ENCODE results near the gene C6orf62.

DNA sequence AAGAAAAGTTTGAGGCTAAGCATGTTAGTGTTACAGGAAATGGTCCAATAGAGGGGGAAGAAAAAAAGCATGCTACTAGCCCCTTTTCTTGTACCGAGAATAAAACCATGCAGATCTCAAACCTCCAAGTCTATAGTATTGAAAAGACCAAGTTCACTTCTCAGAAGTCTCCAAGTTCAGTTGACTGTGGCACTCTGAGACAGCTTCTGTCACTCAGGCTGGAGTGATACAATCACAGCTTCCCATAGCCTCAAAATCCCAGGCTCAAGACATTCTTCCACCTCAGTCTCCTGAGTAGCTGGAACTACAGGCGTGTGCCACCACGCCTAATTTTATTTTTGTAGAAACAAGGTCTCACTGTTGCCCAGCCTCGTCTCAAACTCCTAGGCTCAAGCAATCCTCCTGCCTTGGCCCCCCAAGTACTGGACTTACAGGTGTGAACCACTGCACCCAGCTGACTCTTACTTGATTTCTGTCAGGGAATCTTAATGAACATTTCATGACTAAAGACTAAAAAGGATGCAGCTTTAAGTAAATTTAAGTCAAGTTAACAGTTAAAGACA, 16.2 kb downstream of the C6orf62 start:
- TF ChIP-seq GATA3 (IDR thresholded peaks at IDR 0.05; ENCODE audit: borderline replicate concordance) (no peak), JUN (IDR thresholded peaks at IDR 0.05) (no peak)
- TF ChIP-seq, protein P1, sequence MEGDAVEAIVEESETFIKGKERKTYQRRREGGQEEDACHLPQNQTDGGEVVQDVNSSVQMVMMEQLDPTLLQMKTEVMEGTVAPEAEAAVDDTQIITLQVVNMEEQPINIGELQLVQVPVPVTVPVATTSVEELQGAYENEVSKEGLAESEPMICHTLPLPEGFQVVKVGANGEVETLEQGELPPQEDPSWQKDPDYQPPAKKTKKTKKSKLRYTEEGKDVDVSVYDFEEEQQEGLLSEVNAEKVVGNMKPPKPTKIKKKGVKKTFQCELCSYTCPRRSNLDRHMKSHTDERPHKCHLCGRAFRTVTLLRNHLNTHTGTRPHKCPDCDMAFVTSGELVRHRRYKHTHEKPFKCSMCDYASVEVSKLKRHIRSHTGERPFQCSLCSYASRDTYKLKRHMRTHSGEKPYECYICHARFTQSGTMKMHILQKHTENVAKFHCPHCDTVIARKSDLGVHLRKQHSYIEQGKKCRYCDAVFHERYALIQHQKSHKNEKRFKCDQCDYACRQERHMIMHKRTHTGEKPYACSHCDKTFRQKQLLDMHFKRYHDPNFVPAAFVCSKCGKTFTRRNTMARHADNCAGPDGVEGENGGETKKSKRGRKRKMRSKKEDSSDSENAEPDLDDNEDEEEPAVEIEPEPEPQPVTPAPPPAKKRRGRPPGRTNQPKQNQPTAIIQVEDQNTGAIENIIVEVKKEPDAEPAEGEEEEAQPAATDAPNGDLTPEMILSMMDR (IDR thresholded peaks at IDR 0.05), result no peak
- TF ChIP-seq, protein P2, sequence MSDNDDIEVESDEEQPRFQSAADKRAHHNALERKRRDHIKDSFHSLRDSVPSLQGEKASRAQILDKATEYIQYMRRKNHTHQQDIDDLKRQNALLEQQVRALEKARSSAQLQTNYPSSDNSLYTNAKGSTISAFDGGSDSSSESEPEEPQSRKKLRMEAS (IDR thresholded peaks at IDR 0.05), result no peak
- TF ChIP-seq, protein P3, sequence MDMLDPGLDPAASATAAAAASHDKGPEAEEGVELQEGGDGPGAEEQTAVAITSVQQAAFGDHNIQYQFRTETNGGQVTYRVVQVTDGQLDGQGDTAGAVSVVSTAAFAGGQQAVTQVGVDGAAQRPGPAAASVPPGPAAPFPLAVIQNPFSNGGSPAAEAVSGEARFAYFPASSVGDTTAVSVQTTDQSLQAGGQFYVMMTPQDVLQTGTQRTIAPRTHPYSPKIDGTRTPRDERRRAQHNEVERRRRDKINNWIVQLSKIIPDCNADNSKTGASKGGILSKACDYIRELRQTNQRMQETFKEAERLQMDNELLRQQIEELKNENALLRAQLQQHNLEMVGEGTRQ (IDR thresholded peaks at IDR 0.05), result no peak

Measured in A549 (cell line).